HCT116 (cell line): ENCODE measurements around the gene RSPO1. TPM values are rescaled to one million over a fixed set of nuclear protein-coding genes. Genes with fewer than 3 reads are reported as not detected.

Source experiments
- ATAC-seq: fragments of 200-7000 bp; cut with Tn5 transposase; 2 replicates; pipeline ENCODE4 v1.9.1; 2020; ENCODE audit warnings: mild to moderate bottlenecking, moderate library complexity
- BruUV-seq: library from RNA; stranded (reverse); fragments of 400-500 nt; replicated peaks from 2 replicates; lab custom pipeline; 2021; lab: Mats Ljungman, UMichigan
- CTCF ChIA-PET: fragments of 300-600 bp; sonication (Branson Sonifier 250); formaldehyde crosslinking; loops from one replicate; lab custom pipeline; 2021; ENCODE audit warnings: antibody characterized with exemption; lab: Charles Lee
- POLR2A ChIA-PET: fragments of 300-600, 350-600 bp; sonication (Branson Sonifier 250); formaldehyde crosslinking; loops from one replicate; lab custom pipeline; 2021; ENCODE audit warnings: antibody characterized with exemption; lab: Charles Lee
- RAD21 ChIA-PET, 2 experiments: fragments of 300-600 bp; sonication (Branson Sonifier 250); formaldehyde crosslinking; loops; one replicate each; lab custom pipeline; 2023; ENCODE audit warnings: low total read pairs in 2 of 2; ENCODE audit not compliant: uncharacterized antibody in 2 of 2, unreplicated experiment in 2 of 2, low non-redundant PET in 1 of 2; lab: Charles Lee
- DNase-seq: peaks from one replicate; pipeline ENCODE4 v3.0.0-alpha.2; 2010; ENCODE audit warnings: low read depth, low spot score
- H2AFZ ChIP-seq: fragments of 200-600 bp; shearing (Covaris generic), sonication (generic); 2 replicates; pipeline ENCODE4 v1.6.1; 2017; ENCODE audit warnings: low read depth, mixed run types, mixed read lengths, antibody characterized with exemption, low read length; ENCODE audit not compliant: poor library complexity, severe bottlenecking
- H3K27ac ChIP-seq: 2 replicates; pipeline ENCODE4 v1.5.1; 2012; ENCODE audit warnings: low read depth, low read length
- H3K27me3 ChIP-seq: fragments of 200-600 bp; sonication (generic); 2 replicates; pipeline ENCODE4 v1.6.1; 2016; ENCODE audit warnings: mixed run types, low read length, mixed read lengths; ENCODE audit not compliant: insufficient read depth
- H3K36me3 ChIP-seq, 2 experiments: fragments of 200-500 bp in 1 of 2; fragments of 200-600 bp in 1 of 2; sonication (Bioruptor generic) in 1 of 2; sonication (generic) in 1 of 2; 2 replicates each; pipeline versions ENCODE4 v1.5.1 to v1.6.1; 2014 to 2016; ENCODE audit warnings: low read length in 2 of 2, inconsistent platforms in 1 of 2, mixed read lengths in 1 of 2, mixed run types in 1 of 2; ENCODE audit not compliant: insufficient read depth in 2 of 2, control insufficient read depth in 1 of 2
- H3K4me1 ChIP-seq, 2 experiments: fragments of 200-600 bp in 1 of 2; sonication (generic) in 1 of 2; 2 replicates each; pipeline versions ENCODE4 v1.5.1 to v1.6.1; 2012 to 2017; ENCODE audit warnings: low read length in 2 of 2, inconsistent platforms in 1 of 2, mild to moderate bottlenecking in 1 of 2, mixed read lengths in 1 of 2, mixed run types in 1 of 2, moderate library complexity in 1 of 2; ENCODE audit not compliant: insufficient read depth in 2 of 2, control insufficient read depth in 1 of 2
- H3K4me2 ChIP-seq: fragments of 200-600 bp; sonication (generic); 2 replicates; pipeline ENCODE4 v1.6.1; 2017; ENCODE audit warnings: mixed run types, low read length, mixed read lengths
- H3K4me3 ChIP-seq, 2 experiments: fragments of 200-600 bp in 1 of 2; sonication (generic) in 1 of 2; replicated peaks in 1 of 2; 2 replicates each; pipeline ENCODE4 v1.5.1; 2011 to 2016; ENCODE audit warnings: low read length in 2 of 2, control low read depth in 1 of 2, low read depth in 1 of 2, mild to moderate bottlenecking in 1 of 2, mixed read lengths in 1 of 2, mixed run types in 1 of 2
- H3K79me2 ChIP-seq: fragments of 200-600 bp; sonication (generic); 2 replicates; pipeline ENCODE4 v1.6.1; 2017; ENCODE audit warnings: mild to moderate bottlenecking, mixed run types, low read length, moderate library complexity, mixed read lengths; ENCODE audit not compliant: insufficient read depth
- H3K9ac ChIP-seq: fragments of 200-600 bp; sonication (generic); 2 replicates; pipeline ENCODE4 v1.6.1; 2016; ENCODE audit warnings: low read length, mixed read lengths
- H3K9me2 ChIP-seq: fragments of 200-600 bp; sonication (generic), shearing (Covaris generic); 2 replicates; pipeline ENCODE4 v1.6.1; 2017; ENCODE audit warnings: mixed run types, mild to moderate bottlenecking, moderate library complexity; ENCODE audit not compliant: insufficient read depth
- H3K9me3 ChIP-seq, 2 experiments: fragments of 200-500 bp in 1 of 2; fragments of 200-600 bp in 1 of 2; sonication (Bioruptor generic) in 1 of 2; sonication (generic) in 1 of 2; 2 replicates each; pipeline ENCODE4 v1.6.1; 2014 to 2017; ENCODE audit warnings: low read length in 2 of 2, mixed read lengths in 2 of 2, inconsistent platforms in 1 of 2, low read depth in 1 of 2, mild to moderate bottlenecking in 1 of 2, mixed run types in 1 of 2, moderate library complexity in 1 of 2; ENCODE audit not compliant: control insufficient read depth in 1 of 2, insufficient read depth in 1 of 2
- H4K20me1 ChIP-seq: fragments of 200-600 bp; sonication (generic), shearing (Covaris generic); 2 replicates; pipeline ENCODE4 v1.6.1; 2017; ENCODE audit warnings: mixed run types, mild to moderate bottlenecking, moderate library complexity; ENCODE audit not compliant: insufficient read depth
- CEBPB ChIP-seq: IDR thresholded peaks from 2 replicates; pipeline ENCODE4 v1.6.1; 2012; ENCODE audit warnings: low read depth
- EZH2 ChIP-seq: fragments of 200-600 bp; sonication (generic); IDR thresholded peaks from 2 replicates; pipeline ENCODE4 v1.6.1; 2017; ENCODE audit warnings: antibody characterized with exemption, mixed run types
- FOSL1 ChIP-seq: IDR thresholded peaks from 2 replicates; pipeline ENCODE4 v1.6.1; 2012; ENCODE audit warnings: low read depth
- MAX ChIP-seq: IDR thresholded peaks from 2 replicates; pipeline ENCODE4 v1.6.1; 2012
- POLR2A ChIP-seq: IDR thresholded peaks from 2 replicates; pipeline ENCODE4 v1.7.0; 2011; ENCODE audit warnings: borderline replicate concordance; ENCODE audit not compliant: insufficient read depth, insufficient read length; ENCODE audit errors: extremely low read depth
- RAD21 ChIP-seq: IDR thresholded peaks from 2 replicates; pipeline ENCODE4 v1.6.1; 2012; ENCODE audit warnings: low read depth, mild to moderate bottlenecking
- SIN3A ChIP-seq: IDR thresholded peaks from 2 replicates; pipeline ENCODE4 v1.6.1; 2012; ENCODE audit warnings: low read depth
- SRF ChIP-seq: IDR thresholded peaks from 2 replicates; pipeline ENCODE4 v1.6.1; 2012; ENCODE audit warnings: low read depth
- TCF7L2 ChIP-seq: IDR thresholded peaks from 2 replicates; pipeline ENCODE4 v1.7.0; 2011; ENCODE audit warnings: borderline replicate concordance, inconsistent platforms; ENCODE audit not compliant: insufficient read depth, insufficient read length; ENCODE audit errors: extremely low read depth
- YY1 ChIP-seq: IDR thresholded peaks from 2 replicates; pipeline ENCODE4 v1.6.1; 2011; ENCODE audit warnings: low read length, low read depth, moderate library complexity, mild to moderate bottlenecking; ENCODE audit not compliant: insufficient replicate concordance; ENCODE audit errors: extremely low read depth
- ZBTB33 ChIP-seq: IDR thresholded peaks from 2 replicates; pipeline ENCODE4 v1.6.1; 2011; ENCODE audit warnings: mild to moderate bottlenecking, low read length, moderate library complexity; ENCODE audit not compliant: insufficient replicate concordance; ENCODE audit errors: extremely low read depth
- ZFX ChIP-seq: fragments of 450-650 bp; IDR thresholded peaks from 2 replicates; pipeline ENCODE4 v1.6.1; 2017
- intact Hi-C: fragments of 100-400 bp; cut with micrococcal nuclease; formaldehyde crosslinking; loops from 2 replicates; pipeline ENCODE4 v1.10.0; 2022
- total RNA-seq: library from RNA; stranded (reverse); gene quantifications from one replicate; pipeline ENCODE4 v1.2.1, GENCODE V29; 2021; ENCODE audit not compliant: unreplicated experiment
- TF ChIP-seq, protein P1 (sequence below), 3 experiments: fragments of 200-600 bp in 1 of 3; sonication (generic) in 1 of 3; IDR thresholded peaks in 2 of 3; conservative IDR thresholded peaks in 1 of 3; 2 replicates each; pipeline ENCODE4 v1.5.1; 2012 to 2017; ENCODE audit warnings: low read depth in 2 of 3, low read length in 2 of 3, antibody characterized with exemption in 1 of 3, borderline replicate concordance in 1 of 3, control low read depth in 1 of 3, mild to moderate bottlenecking in 1 of 3, mixed read lengths in 1 of 3, mixed run types in 1 of 3, moderate library complexity in 1 of 3; ENCODE audit not compliant: insufficient read depth in 1 of 3
- TF ChIP-seq, protein P2 (sequence below): IDR thresholded peaks from 2 replicates; pipeline ENCODE4 v1.6.1; 2012

RSPO1 gene
- total RNA-seq, 1 experiment from 2014 or later, result 0.15 TPM

DNA sequence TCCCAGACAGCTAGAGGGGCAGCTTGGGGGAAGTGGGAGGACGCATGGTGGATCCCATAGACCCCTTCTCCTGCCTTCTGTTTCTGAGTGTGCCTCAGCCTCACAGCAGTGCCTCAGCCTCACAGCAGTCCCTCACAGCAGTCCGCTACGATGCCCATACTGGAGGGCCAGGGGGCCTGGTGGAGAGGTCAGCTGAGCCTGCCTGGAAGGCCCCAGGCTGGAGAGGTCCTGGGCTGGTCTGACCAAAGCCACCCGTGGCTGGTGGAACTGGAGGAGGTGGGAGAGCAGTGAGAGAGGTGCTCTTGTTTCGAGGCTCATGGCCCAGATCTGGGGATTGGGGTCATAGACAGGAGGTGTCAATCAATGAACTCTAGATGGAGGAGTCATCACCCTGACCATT, 16.0 kb upstream of the RSPO1 start:
- ATAC-seq (no peak), DNase-seq (no peak)
- Histone ChIP-seq H3K4me1 (no peaks in the 10 kb centered on the region), H2AFZ (no peak overlapping the region), H3K4me3 (no peak overlapping the region), H3K79me2 (no peaks in the 10 kb centered on the region), H3K36me3 (no peaks in the 10 kb centered on the region), H3K27ac (no peak overlapping the region), H3K9me3 (no peaks in the 10 kb centered on the region), H3K9ac (no peak overlapping the region), H3K9me2 (no peaks in the 10 kb centered on the region)
- no TSS peak for BruUV-seq
- ChIA-PET RAD21 (no interaction called here), POLR2A (no interaction called here)
- TF ChIP-seq RAD21 (no peak), ZBTB33 (no peak), YY1 (no peak), FOSL1 (no peak), MAX (no peak), SRF (no peak), CEBPB (no peak), POLR2A (no peak), SIN3A (no peak), EZH2 (no peak), TCF7L2 (no peak), ZFX (no peak)
- TF ChIP-seq, protein P1, sequence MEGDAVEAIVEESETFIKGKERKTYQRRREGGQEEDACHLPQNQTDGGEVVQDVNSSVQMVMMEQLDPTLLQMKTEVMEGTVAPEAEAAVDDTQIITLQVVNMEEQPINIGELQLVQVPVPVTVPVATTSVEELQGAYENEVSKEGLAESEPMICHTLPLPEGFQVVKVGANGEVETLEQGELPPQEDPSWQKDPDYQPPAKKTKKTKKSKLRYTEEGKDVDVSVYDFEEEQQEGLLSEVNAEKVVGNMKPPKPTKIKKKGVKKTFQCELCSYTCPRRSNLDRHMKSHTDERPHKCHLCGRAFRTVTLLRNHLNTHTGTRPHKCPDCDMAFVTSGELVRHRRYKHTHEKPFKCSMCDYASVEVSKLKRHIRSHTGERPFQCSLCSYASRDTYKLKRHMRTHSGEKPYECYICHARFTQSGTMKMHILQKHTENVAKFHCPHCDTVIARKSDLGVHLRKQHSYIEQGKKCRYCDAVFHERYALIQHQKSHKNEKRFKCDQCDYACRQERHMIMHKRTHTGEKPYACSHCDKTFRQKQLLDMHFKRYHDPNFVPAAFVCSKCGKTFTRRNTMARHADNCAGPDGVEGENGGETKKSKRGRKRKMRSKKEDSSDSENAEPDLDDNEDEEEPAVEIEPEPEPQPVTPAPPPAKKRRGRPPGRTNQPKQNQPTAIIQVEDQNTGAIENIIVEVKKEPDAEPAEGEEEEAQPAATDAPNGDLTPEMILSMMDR (IDR thresholded peaks at IDR 0.05 in 2 of 3, conservative IDR thresholded peaks at IDR 0.05 in 1 of 3; ENCODE audit: borderline replicate concordance in 1 of 3, insufficient read depth in 1 of 3, low read depth in 2 of 3, low read length in 2 of 3), result no peak
- TF ChIP-seq, protein P2, sequence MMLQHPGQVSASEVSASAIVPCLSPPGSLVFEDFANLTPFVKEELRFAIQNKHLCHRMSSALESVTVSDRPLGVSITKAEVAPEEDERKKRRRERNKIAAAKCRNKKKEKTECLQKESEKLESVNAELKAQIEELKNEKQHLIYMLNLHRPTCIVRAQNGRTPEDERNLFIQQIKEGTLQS, result no peak
- TF ChIP-seq, all 23 proteins: peak for 0
- intact Hi-C loops, result no loop called here
- CTCF ChIA-PET, result no interaction called here
- no peaks in the 10 kb centered on the region for H3K27me3 ChIP-seq
- H3K4me2 ChIP-seq, result no peak overlapping the region
- no peaks in the 10 kb centered on the region for H4K20me1 ChIP-seq
